Measurements from ENCODE around the gene TTYH3.
"Not testable (repeated sequence)": the region's sequence is repeated elsewhere in the genome, so short reads cannot be mapped to it uniquely, and the experiment has no call there.

The TTYH3 gene

DNA sequence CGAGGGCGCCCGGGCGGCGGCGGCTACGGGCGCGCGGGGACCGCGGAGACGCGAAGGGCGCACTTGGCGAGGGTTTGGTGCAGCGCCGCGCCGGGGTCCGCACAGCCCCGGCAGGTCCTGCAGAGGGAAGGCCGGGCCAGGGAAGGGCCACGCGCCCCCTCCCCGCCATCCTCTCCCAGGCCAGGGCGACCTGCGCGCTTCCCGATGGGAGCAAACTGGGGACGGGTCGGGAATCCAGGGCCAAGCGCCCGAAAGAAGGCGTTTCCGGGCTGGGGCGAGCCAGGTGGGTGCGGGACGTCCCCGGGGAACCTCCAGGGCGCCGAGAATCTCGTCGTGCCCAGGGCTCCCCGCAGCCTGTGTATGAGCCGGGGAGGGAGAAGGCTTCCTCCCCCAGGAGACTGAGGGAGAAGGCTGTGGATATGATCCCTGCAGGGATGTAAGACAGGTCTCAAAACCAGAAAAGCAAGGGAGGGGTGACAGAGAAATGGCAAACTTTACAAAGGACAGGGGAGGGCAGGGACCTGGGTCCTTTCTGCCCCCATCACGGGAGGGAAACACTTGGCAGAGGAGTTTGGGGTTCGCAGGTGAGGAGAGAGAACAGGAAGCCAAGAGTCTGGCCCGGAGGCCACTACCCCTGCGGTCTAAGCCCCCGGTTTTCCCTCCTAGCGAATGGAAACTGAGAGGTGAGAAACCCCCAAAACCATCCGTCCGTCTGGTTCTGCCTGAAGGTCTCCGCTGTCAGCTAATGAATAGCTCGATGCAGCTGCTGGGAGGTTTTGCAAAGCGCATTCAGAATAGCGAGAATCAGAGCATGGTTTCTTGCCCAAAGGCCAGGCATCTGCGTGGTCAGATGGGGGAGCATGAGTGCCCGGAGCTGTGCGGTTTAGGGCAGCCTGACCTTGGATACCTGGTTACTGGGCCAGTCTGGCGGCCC lies 56.9 kb downstream of the TTYH3 start:
- DNase-seq (ENCODE audit: low spot score): no peak

DNA sequence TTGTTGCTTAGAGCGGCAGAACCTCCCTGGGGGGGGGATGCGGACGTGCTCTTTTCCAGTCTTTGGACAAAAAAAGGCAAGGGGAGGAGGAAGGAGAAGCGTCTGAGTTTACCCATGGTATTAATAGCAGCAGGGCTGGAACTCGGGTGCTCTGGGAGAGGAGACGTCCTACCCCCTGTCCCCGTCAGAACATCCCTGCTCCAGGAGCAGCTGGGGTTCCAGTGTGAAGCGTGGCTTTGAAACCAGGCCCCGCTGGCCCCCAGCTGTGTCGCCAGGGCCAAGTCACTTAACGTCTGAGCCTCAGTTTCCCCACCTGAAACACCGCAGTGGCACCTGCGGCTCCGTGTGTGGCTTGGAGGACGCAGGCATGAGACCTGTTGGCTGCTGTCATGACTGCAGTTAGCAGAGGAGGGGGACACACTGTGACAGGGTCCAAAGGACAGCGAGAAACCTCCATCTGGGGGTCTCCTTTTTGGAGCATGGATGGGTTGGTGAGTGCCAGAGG lies 57.6 kb downstream of the TTYH3 start:
- no peak for DNase-seq (ENCODE audit: low spot score)

DNA sequence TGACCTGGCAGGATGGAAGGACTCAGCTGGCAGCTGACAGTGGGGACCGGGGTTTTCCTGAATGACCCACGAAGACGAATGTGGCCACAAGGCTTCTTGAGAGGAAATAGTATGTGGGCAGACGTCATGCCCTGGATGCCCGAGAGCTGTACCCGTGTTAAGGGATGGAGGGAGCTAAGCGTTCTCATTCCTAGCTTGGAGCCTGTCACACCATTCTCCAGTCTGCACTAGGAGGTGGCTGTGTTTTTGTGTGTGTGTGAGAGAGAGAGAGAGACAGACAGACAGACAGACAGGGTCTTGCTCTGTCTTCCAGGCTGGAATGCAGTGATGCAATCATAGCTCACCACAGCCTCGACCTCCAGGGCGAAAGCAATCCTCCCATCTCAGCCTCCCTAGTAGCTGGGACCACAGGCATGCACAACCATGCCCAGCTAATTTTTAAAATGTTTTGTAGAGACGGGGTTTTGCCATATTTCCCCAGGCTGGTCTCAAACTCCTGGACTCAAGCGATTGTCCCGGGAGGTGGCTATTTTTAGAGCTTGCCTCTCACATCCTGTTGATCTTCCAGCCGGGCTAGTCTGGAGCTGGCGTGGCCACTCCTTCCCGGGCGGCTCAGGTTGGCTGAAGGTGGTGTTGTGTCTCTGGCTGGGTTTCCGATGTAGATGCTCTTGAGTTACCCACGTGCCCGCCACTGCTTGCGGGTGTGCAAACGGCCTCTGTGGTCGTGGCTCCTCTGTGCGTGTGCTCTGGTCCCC lies 58.3 kb downstream of the TTYH3 start:
- DNase-seq (ENCODE audit: low spot score): no peak

DNA sequence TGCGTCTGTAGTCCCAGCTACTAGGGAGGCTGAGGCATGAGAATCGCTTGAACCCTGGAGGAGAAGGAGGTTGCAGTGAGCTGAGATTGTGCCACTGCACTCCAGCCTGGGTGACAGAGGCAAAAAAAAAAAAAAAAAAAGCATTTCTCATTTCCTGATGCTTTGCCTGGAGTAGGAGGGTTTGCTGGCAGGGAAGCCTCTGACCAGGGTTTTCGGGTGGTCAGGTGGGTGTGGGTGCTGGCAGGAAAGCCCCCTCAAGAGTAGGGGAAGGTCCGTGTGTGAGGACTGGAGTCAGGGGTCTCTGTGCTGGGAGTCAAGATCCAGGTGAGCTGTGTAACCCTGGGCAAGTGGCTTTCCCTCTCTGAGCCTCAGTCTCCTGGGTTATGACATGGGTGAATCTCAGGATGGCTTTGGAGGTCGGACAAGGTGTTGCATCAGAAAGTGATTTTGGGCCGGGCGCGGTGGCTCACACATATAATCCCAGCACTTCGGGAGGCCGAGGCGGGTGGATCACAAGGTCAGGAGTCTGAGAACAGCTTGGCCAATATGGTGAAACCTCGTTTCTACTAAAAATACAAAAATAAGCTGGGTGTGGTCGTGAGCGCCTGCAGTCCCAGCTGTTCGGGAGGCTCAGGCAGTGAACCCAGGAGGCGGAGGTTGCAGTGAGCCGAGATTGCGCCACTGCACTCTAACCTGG lies 59.4 kb downstream of the TTYH3 start:
- DNase-seq (ENCODE audit: low spot score): no peak

- DNase-seq (ENCODE audit: low spot score): not testable (repeated sequence)
Observed at GRCh38 chr7:2691932-2692439, 60.2 kb downstream of the TTYH3 start.

- DNase-seq (ENCODE audit: low spot score): no peak
Observed at GRCh38 chr7:2692543-2692942, 60.8 kb downstream of the TTYH3 start.

- not testable (repeated sequence) for DNase-seq (ENCODE audit: low spot score)
Observed at GRCh38 chr7:2693420-2694121, 61.8 kb downstream of the TTYH3 start.

- DNase-seq (ENCODE audit: low spot score): not testable (repeated sequence)
Observed at GRCh38 chr7:2694122-2694436, 62.3 kb downstream of the TTYH3 start.

GRCh38 chr7:2698581-2699288 lies 66.9 kb downstream of the TTYH3 start:
- no peak for DNase-seq (ENCODE audit: low spot score)

- no peak for DNase-seq (ENCODE audit: low spot score)
Observed at GRCh38 chr7:2699289-2699620, 67.5 kb downstream of the TTYH3 start.

DNA sequence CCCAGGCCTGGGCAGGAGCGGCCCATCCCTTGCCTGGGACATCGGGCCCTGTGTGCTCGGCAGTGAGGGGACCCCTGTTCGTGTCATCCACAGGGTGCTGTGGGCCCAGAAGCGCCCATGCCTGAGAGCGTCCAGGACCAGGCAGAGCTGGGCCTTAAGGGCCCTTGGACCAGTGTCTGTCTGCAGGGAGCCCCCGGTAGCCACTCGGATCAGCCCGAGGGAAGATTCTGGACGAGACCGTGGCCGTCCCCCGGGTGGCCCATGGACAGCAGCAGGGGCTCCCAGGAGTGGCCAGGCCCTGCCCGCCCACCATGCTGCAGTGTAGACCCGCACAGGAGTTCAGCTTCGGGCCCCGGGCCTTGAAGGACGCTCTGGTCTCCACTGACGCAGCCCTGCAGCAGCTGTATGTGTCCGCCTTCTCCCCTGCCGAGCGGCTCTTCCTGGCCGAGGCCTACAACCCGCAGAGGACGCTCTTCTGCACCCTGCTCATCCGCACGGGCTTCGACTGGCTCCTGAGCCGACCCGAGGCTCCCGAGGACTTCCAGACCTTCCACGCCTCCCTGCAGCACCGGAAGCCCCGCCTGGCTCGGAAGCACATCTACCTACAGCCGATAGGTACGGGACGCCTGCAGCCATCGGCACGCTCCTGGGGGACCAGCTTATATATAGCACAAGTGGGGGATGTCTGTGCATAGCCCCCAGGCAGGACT lies 68.5 kb downstream of the TTYH3 start:
- no peak for DNase-seq (ENCODE audit: low spot score)

- DNase-seq (ENCODE audit: low spot score): no peak
Observed at GRCh38 chr7:2701424-2701823, 69.6 kb downstream of the TTYH3 start.

DNA sequence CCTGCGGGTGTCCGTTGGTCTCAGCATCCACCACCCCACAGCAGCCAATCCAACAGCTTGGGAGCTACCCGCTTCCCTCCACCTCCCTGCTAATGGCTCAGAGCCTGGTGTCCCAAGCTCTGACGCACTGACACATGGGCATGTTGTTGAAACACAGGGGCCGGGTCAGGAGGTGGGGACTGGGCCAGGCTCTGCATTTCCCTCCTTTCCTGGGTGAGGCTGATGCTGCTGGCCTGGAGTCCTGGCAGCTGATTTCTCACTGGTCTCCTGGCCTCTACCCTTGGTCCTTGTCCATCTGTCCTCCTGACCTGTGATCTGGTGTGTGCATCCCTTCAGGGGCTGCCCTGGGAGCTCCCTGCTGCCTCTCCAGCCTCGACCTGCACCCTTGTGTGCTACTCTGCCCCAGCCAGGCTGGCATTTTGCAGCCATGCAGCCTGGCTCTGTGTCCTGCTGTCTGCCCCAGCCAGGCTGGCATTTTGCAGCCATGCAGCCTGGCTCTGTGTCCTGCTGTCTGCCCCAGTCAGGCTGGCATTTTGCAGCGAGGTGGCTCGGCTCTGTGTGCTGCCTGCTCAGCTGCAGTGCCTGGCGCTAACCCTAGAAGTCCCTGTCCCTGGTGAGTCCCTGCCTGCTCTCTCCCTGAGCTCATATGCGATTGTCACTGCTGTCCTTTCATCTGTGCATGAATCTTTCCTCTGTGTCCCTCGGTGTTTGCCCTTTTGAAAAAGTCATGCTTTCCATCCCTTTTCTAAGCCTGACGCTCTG lies 70.2 kb downstream of the TTYH3 start:
- DNase-seq (ENCODE audit: low spot score): peak; percentile 95

DNA sequence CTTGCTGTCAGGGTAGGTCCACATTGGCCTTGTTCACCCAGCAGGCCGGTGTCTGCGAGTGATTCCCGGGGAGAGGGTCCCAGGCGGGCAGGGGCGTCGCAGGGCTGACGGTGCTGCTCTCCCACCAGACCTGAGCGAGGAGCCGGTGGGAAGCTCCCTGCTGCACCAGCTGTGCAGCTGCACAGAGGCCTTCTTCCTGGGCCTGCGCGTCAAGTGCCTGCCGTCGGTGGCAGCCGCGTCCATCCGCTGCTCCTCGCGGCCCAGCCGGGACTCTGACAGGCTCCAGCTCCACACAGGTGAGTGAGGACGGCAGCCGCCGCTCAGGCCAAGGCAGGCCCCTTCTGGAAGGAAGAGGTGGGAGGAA lies 70.8 kb downstream of the TTYH3 start:
- DNase-seq (ENCODE audit: low spot score): no peak

DNA sequence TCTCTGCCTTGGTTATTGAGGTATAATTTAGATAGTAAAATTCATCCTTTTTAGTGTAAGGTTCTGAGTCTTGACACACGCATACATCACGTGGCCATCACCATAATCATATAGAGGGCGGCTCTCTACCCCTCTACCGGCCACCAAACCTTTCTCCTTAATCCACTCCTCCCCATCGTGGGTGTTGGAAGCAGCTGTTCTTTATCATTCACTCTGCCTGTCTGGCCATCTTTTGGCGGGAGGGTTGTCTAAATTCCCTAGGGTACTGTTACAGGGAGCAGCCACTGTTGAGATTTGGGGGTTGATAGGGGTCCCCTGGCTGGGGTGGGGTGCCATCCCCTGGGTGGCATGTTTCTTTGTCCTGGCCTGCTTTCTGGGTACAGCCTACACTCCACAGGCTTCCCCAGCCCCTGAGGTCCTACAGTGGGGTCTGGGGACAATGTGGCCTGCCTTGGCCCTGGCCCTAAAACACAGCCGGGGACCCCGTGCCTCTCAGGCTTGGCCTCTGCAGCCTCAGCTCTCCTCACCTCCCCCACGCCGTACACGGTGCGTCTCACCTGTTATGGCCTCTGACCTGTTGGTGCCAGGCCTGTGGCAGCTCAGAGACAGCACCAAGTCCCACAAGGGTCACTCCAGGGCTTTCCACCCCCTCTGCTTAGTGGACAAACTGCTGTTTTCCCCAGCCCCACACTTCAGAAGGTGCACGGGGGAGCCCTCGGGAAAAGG lies 73.7 kb downstream of the TTYH3 start:
- DNase-seq (ENCODE audit: low spot score): no peak

DNA sequence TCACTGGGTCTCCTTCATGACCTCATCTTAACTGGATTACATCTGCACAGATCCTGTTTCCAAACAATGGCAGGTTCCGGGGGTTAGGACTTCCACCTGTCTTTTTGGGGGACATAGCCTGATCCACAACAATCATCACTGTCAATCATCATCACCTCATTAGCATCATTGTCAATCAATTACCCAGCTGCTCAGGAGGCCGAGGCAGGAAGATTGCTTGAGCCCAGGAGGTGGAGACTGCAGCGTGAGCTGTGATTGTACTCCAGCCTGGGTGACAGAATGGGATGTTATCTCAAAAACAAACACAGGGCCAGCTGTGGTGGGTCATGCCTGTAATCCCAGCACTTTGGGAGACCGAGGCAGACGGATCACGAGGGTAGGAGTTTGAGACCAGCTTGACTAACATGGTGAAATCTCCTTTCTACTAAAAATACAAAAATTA lies 74.9 kb downstream of the TTYH3 start:
- DNase-seq (ENCODE audit: low spot score): no peak

DNA sequence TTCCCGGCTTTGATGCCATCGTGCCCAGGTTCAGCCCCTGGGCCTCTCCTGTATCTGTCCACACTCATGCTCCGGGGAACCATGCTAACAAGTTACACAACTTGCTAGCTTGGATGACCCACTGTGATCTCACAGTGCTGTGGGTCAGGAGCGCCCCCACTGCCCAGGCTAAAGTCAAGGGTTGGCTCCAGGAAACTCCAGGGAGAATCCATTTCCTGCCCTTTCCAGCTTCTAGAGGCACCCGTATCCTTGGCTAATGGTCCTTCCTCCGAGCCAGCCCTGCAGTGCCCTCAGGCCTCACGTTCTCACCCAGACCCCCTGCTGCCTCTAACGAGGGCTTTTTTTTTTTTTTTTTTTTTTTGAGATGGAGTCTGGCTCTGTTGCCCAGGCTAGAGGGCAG lies 75.7 kb downstream of the TTYH3 start:
- no peak for DNase-seq (ENCODE audit: low spot score)

GRCh38 chr7:2708041-2708440 lies 76.3 kb downstream of the TTYH3 start:
- DNase-seq (ENCODE audit: low spot score): no peak
